DMS53 treated with DMSO at 0.1 percent for 48 hours (cell line): ENCODE results near the gene FLVCR2.

ENCODE experiments used
- DNase-seq: peaks from one replicate; lab custom pipeline; 2025; ENCODE audit not compliant: unreplicated experiment; lab: John Stamatoyannopoulos, UW

Gene FLVCR2

GRCh38 chr14:75626863-75627262 is 48.4 kb downstream of the FLVCR2 start:
- DNase-seq: no peak

- no peak for DNase-seq
These were observed 49.0 kb downstream of the FLVCR2 start for GRCh38 chr14:75627406-75627805.

GRCh38 chr14:75628816-75629215 is 50.4 kb downstream of the FLVCR2 start:
- peak; percentile 75 for DNase-seq

GRCh38 chr14:75630695-75631452 is 52.5 kb downstream of the FLVCR2 start:
- no peak for DNase-seq

- DNase-seq: no peak
These were observed 53.0 kb downstream of the FLVCR2 start for GRCh38 chr14:75631453-75631831.

- DNase-seq: no peak
These were observed 56.4 kb downstream of the FLVCR2 start for GRCh38 chr14:75634848-75635247.

GRCh38 chr14:75636100-75636692 is 57.8 kb downstream of the FLVCR2 start:
- DNase-seq: no peak

GRCh38 chr14:75640876-75641275 is 62.5 kb downstream of the FLVCR2 start:
- no peak for DNase-seq

- peak; percentile 76 for DNase-seq
These were observed 65.6 kb downstream of the FLVCR2 start for GRCh38 chr14:75643985-75644384.

GRCh38 chr14:75645056-75645455 is 66.6 kb downstream of the FLVCR2 start:
- DNase-seq: no peak

GRCh38 chr14:75646762-75647161 is 68.3 kb downstream of the FLVCR2 start:
- no peak for DNase-seq

GRCh38 chr14:75647640-75648039 is 69.2 kb downstream of the FLVCR2 start:
- DNase-seq: no peak

GRCh38 chr14:75648066-75648838 is 69.8 kb downstream of the FLVCR2 start:
- DNase-seq: peak; percentile 52

- no peak for DNase-seq
These were observed 70.9 kb downstream of the FLVCR2 start for GRCh38 chr14:75649337-75649736.

- DNase-seq: no peak
These were observed 71.4 kb downstream of the FLVCR2 start for GRCh38 chr14:75649773-75650172.

- DNase-seq: no peak
These were observed 72.0 kb downstream of the FLVCR2 start for GRCh38 chr14:75650253-75651058.

- DNase-seq: no peak
These were observed 75.1 kb downstream of the FLVCR2 start for GRCh38 chr14:75653563-75653962.

GRCh38 chr14:75654127-75654732 is 75.8 kb downstream of the FLVCR2 start:
- peak; percentile 48 for DNase-seq

- no peak for DNase-seq
These were observed 76.8 kb downstream of the FLVCR2 start for GRCh38 chr14:75655235-75655634.

GRCh38 chr14:75657331-75657730 is 78.9 kb downstream of the FLVCR2 start:
- DNase-seq: no peak

- no peak for DNase-seq
These were observed 80.5 kb downstream of the FLVCR2 start for GRCh38 chr14:75658957-75659356.
